CD14-positive monocyte (primary cell): Measurements from ENCODE around the gene XPR1. TPM values are rescaled to one million over a fixed set of nuclear protein-coding genes. Genes with fewer than 3 reads are reported as not detected.

Experiments used
- DNase-seq, 3 donors: peaks; one replicate each; pipeline ENCODE4 v3.0.0-alpha.2; 2011 to 2022
- H2AFZ ChIP-seq: 2 replicates; pipeline ENCODE4 v1.6.0; 2012; ENCODE audit warnings: mild to moderate bottlenecking, low read depth, low read length, inconsistent platforms; ENCODE audit not compliant: insufficient read depth, poor library complexity, severe bottlenecking
- H3K27ac ChIP-seq, 2 donors: 1 replicate in 1 of 2; 2 replicates in 1 of 2; pipeline ENCODE4 v1.5.1; 2012 to 2013; ENCODE audit warnings: low read length in 2 of 2, control low read depth in 1 of 2, inconsistent platforms in 1 of 2, low read depth in 1 of 2, mild to moderate bottlenecking in 1 of 2
- H3K27me3 ChIP-seq, 2 donors: one replicate each; pipeline versions ENCODE4 v1.6.0 to v1.6.1; 2011 to 2013; ENCODE audit warnings: low read length in 2 of 2; ENCODE audit not compliant: control insufficient read depth in 2 of 2, insufficient read depth in 2 of 2
- H3K36me3 ChIP-seq, 2 donors: replicated peaks in 1 of 2; 1 replicate in 1 of 2; 2 replicates in 1 of 2; pipeline versions ENCODE4 v1.5.1 to v1.6.1; 2012 to 2013; ENCODE audit warnings: low read length in 2 of 2, control low read depth in 1 of 2, inconsistent platforms in 1 of 2, mild to moderate bottlenecking in 1 of 2; ENCODE audit not compliant: insufficient read depth in 2 of 2, control insufficient read depth in 1 of 2
- H3K4me1 ChIP-seq, 2 donors: 1 replicate in 1 of 2; 2 replicates in 1 of 2; pipeline versions ENCODE4 v1.5.1 to v1.6.1; 2012 to 2013; ENCODE audit warnings: low read length in 2 of 2, control low read depth in 1 of 2, inconsistent platforms in 1 of 2, mild to moderate bottlenecking in 1 of 2, moderate library complexity in 1 of 2; ENCODE audit not compliant: insufficient read depth in 2 of 2, control insufficient read depth in 1 of 2
- H3K4me2 ChIP-seq: replicated peaks from 2 replicates; pipeline ENCODE3; 2012; ENCODE audit warnings: low read length, moderate library complexity, mild to moderate bottlenecking; ENCODE audit not compliant: poor library complexity, severe bottlenecking; ENCODE audit errors: extremely low read depth
- H3K4me3 ChIP-seq, 3 experiments: fragments of 200-600 bp in 1 of 3; sonication (generic) in 1 of 3; replicated peaks in 1 of 3; 1 replicate in 2 of 3; 2 replicates in 1 of 3; pipeline ENCODE4 v1.5.1; 2011 to 2013; ENCODE audit warnings: low read length in 3 of 3, mild to moderate bottlenecking in 3 of 3, control low read depth in 2 of 3, low read depth in 2 of 3, inconsistent platforms in 1 of 3, moderate library complexity in 1 of 3
- H3K79me2 ChIP-seq: 2 replicates; pipeline ENCODE4 v1.6.0; 2012; ENCODE audit warnings: mild to moderate bottlenecking, control low read depth, inconsistent platforms, low read length, moderate library complexity; ENCODE audit not compliant: insufficient read depth
- H3K9ac ChIP-seq: 2 replicates; pipeline ENCODE4 v1.6.0; 2017; ENCODE audit warnings: low read length, mild to moderate bottlenecking; ENCODE audit not compliant: insufficient read depth, poor library complexity, severe bottlenecking
- H3K9me3 ChIP-seq, 2 donors: replicated peaks in 1 of 2; 1 replicate in 1 of 2; 2 replicates in 1 of 2; pipeline versions ENCODE4 v1.5.1 to v1.6.1; 2012 to 2013; ENCODE audit warnings: low read length in 2 of 2, control low read depth in 1 of 2; ENCODE audit not compliant: control insufficient read depth in 1 of 2, insufficient read depth in 1 of 2
- H4K20me1 ChIP-seq: 2 replicates; pipeline ENCODE4 v1.6.0; 2012; ENCODE audit warnings: mild to moderate bottlenecking, low read length, control low read depth, moderate library complexity; ENCODE audit not compliant: insufficient read depth
- H3K27ac Mint-ChIP-seq, 7 donors: one replicate each; pipeline ENCODE4 v1.8.0; 2020; ENCODE audit warnings: mild to moderate bottlenecking in 7 of 7, mixed read lengths in 7 of 7, moderate library complexity in 6 of 7, inconsistent platforms in 2 of 7
- H3K27me3 Mint-ChIP-seq, 3 donors: one replicate each; pipeline ENCODE4 v1.8.0; 2021 to 2022; ENCODE audit warnings: low read depth in 3 of 3, mild to moderate bottlenecking in 3 of 3, mixed read lengths in 3 of 3, moderate library complexity in 3 of 3, inconsistent platforms in 1 of 3
- H3K36me3 Mint-ChIP-seq, 2 donors: one replicate each; pipeline ENCODE4 v1.8.0; 2020; ENCODE audit warnings: mixed read lengths in 2 of 2, inconsistent platforms in 1 of 2, mild to moderate bottlenecking in 1 of 2
- H3K4me1 Mint-ChIP-seq: one replicate; pipeline ENCODE4 v1.8.0; 2020; ENCODE audit warnings: mild to moderate bottlenecking, mixed read lengths
- H3K4me3 Mint-ChIP-seq, 2 donors: one replicate each; pipeline ENCODE4 v1.8.0; 2020; ENCODE audit warnings: mild to moderate bottlenecking in 2 of 2, mixed read lengths in 2 of 2, moderate library complexity in 1 of 2
- H3K9me3 Mint-ChIP-seq, 7 donors: one replicate each; pipeline ENCODE4 v1.8.0; 2020 to 2022; ENCODE audit warnings: mixed read lengths in 7 of 7, mild to moderate bottlenecking in 6 of 7, moderate library complexity in 6 of 7, inconsistent platforms in 2 of 7
- CTCF ChIP-seq: fragments of 200-600 bp; IDR thresholded peaks from one replicate; pipeline ENCODE4 v1.8.0; 2022; ENCODE audit warnings: antibody characterized with exemption, mild to moderate bottlenecking
- WGBS: methylation state at CpG from one replicate; pipeline ENCODE4 v1.1.5; 2013; ENCODE audit warnings: missing lambda C conversion rate; ENCODE audit not compliant: insufficient coverage; 5-methylcytosine and 5-hydroxymethylcytosine counted together
- intact Hi-C, 2 donors: fragments of 100-400 bp; cut with micrococcal nuclease; formaldehyde crosslinking; loops; one replicate each; pipeline versions ENCODE4 v1.15.0 to v1.15.1; 2023
- polyA plus RNA-seq, 3 donors: library from polyadenylated mRNA; depleted of rRNA in 1 of 3; unstranded in 2 of 3; stranded (reverse) in 1 of 3; fragments of 300-500 nt in 2 of 3; fragments of >200 nt in 1 of 3; fragmentation: Illumina TruSeq in 2 of 3; gene quantifications; 1 replicate in 2 of 3; 2 replicates in 1 of 3; pipeline ENCODE4 v1.2.3, GENCODE V29; 2012 to 2021

Gene XPR1
- polyA plus RNA-seq, 3 donors: 4.7 to 12.5 (median 8.7) TPM

- Mint-ChIP-seq H3K9me3 (no peaks in the 10 kb centered on the region), H3K4me3 (no peak overlapping the region), H3K27ac (no peak overlapping the region), H3K4me1 (no peaks in the 10 kb centered on the region), H3K36me3 (peaks cover 6 to 10% of the 10 kb centered on the region in 2 donors), H3K27me3 (no peaks in the 10 kb centered on the region)
- Histone ChIP-seq H4K20me1 (peaks cover 44% of the 10 kb centered on the region), H3K27ac (no peak overlapping the region), H3K4me3 (no peak overlapping the region), H3K4me1 (no peaks in the 10 kb centered on the region), H3K27me3 (no peaks in the 10 kb centered on the region), H3K9me3 (no peaks in the 10 kb centered on the region), H3K79me2 (peaks cover 3% of the 10 kb centered on the region), H3K9ac (no peak overlapping the region), H3K36me3 (no peaks in the 10 kb centered on the region), H2AFZ (no peak overlapping the region), H3K4me2 (no peak overlapping the region)
- intact Hi-C loops: no loop called here
- DNase-seq: no peak
- TF ChIP-seq CTCF: no peak
- 100% methylated on average over 1 of the region's 3 CpGs for WGBS
These were observed 8.7 kb downstream of the XPR1 start for GRCh38 chr1:180640531-180640949.

GRCh38 chr1:180641662-180642061 is 9.8 kb downstream of the XPR1 start:
- no peaks in the 10 kb centered on the region for H3K4me1 ChIP-seq
- H3K4me1 Mint-ChIP-seq: no peaks in the 10 kb centered on the region
- intact Hi-C loops: no loop called here
- H3K9ac ChIP-seq: no peak overlapping the region
- no peak overlapping the region for H2AFZ ChIP-seq
- no peaks in the 10 kb centered on the region for H3K9me3 ChIP-seq
- peaks cover 43% of the 10 kb centered on the region for H4K20me1 ChIP-seq
- H3K27me3 Mint-ChIP-seq: no peaks in the 10 kb centered on the region
- H3K79me2 ChIP-seq: no peaks in the 10 kb centered on the region
- no peak overlapping the region for H3K4me3 Mint-ChIP-seq
- H3K36me3 ChIP-seq: peaks cover 0 to 5% of the 10 kb centered on the region in 2 donors
- H3K4me3 ChIP-seq: no peak overlapping the region
- no peaks in the 10 kb centered on the region for H3K9me3 Mint-ChIP-seq
- H3K4me2 ChIP-seq: no peak overlapping the region
- no peak for DNase-seq
- peaks cover 3 to 12% of the 10 kb centered on the region in 2 donors for H3K36me3 Mint-ChIP-seq
- H3K27ac ChIP-seq: no peak overlapping the region
- TF ChIP-seq CTCF: no peak
- H3K27ac Mint-ChIP-seq: no peak overlapping the region
- H3K27me3 ChIP-seq: no peaks in the 10 kb centered on the region
